Motor neuron (in vitro differentiated cells): Measurements from ENCODE around the gene RNU6-7. TPM values are rescaled to one million over a fixed set of nuclear protein-coding genes. Genes with fewer than 3 reads are reported as not detected.

ENCODE experiments used
- ATAC-seq, 8 experiments: fragments of 200-7000 bp; cut with Tn5 transposase; replicated peaks in 6 of 8; 2 replicates each; pipeline ENCODE4 v1.8.0; 2021; ENCODE audit warnings: mild to moderate bottlenecking in 8 of 8, moderate library complexity in 8 of 8
- H3K27ac ChIP-seq, 2 donors: fragments of 250-450 bp; sonication (Bioruptor Pico); 2 replicates each; pipeline ENCODE4 v1.9.0; 2021; ENCODE audit warnings: antibody characterized with exemption in 2 of 2, mild to moderate bottlenecking in 2 of 2, moderate library complexity in 1 of 2
- H3K4me1 ChIP-seq, 2 donors: fragments of 250-450 bp; sonication (Bioruptor Pico); replicated peaks in 1 of 2; 2 replicates each; pipeline ENCODE4 v1.6.1; 2021; ENCODE audit warnings: antibody characterized with exemption in 2 of 2, mild to moderate bottlenecking in 2 of 2, moderate library complexity in 1 of 2
- H3K4me3 ChIP-seq, 5 donors: fragments of 250-450 bp; sonication (Bioruptor Pico); 2 replicates each; pipeline ENCODE4 v1.9.0; 2021; ENCODE audit warnings: antibody characterized with exemption in 5 of 5, mild to moderate bottlenecking in 5 of 5, moderate library complexity in 4 of 5
- WGBS, 10 experiments: fragments of 450-650 bp; shearing (Covaris generic); methylation state at CpG; one replicate each; pipeline ENCODE4 v1.0.0; 2022; 5-methylcytosine and 5-hydroxymethylcytosine counted together
- in situ Hi-C, 9 experiments: fragments of 400-800 bp; cut with MboI; loops; one replicate each; pipeline ENCODE4 v1.15.0; 2021; ENCODE audit warnings: low sequenced_read_pairs in 9 of 9, low pct_unique_long_range_greater_than_20kb in 2 of 9; ENCODE audit not compliant: unreplicated experiment in 9 of 9
- total RNA-seq, 8 experiments: library from RNA; unstranded; fragments of 300-600 nt; gene quantifications; 2 replicates each; pipeline versions ENCODE4 v1.2.3 to v1.2.4, GENCODE V29; 2022

Gene RNU6-7
- total RNA-seq, 8 experiments from 2014 or later: not detected

DNA sequence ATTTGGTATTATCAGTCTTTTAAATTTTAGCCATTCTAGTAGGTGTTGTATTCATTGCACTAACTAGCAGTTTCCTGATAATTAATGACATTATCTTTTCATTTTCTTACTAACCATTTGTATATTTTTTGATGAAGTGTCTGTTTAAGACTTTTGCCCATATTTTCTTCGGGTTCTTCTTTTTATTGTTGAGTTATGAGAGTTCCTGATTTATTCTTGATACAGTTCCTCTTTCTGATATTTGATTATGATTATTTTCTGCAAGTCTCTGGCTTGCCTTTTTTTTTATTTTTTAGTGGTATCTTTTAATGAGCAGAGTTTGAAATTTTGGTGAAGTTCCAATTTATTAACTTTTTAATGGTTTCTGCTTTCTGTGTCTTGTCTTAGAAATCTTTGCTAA is 6.2 kb upstream of the RNU6-7 start:
- Histone ChIP-seq H3K27ac (no peak overlapping the region), H3K4me3 (no peak overlapping the region), H3K4me1 (no peaks in the 10 kb centered on the region)
- WGBS, 10 experiments: 0 to 86% (median 55%) methylated on average over 1 of the region's 1 CpG; no CpG with 5 or more reads in 1 of the 10 experiments
- ATAC-seq: no peak
- in situ Hi-C loops: no loop called here

DNA sequence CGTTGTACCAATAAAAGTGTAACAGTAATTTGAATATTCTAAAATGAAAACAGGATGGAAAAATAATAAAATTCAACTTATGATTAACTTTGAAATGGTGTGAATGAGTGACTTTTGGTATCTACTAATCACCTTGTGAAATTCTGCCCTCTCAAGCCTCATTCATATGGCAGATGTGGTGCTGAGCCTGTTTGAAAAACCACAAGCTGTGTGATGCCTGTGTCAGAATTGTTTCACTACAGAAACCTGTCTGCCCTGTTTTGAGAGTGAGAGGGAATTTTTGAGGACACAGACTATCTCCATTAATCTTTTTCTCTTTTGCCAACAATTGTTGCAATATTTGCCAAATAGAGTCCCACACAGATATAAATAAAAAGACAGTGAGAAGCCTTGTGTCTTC is 3.9 kb upstream of the RNU6-7 start:
- no peak overlapping the region for H3K4me3 ChIP-seq
- no peaks in the 10 kb centered on the region for H3K4me1 ChIP-seq
- H3K27ac ChIP-seq: no peak overlapping the region
- no peak for ATAC-seq
- in situ Hi-C loops: no loop called here
- 0 to 86% (median 32%) methylated on average over 1 of the region's 1 CpG; no CpG with 5 or more reads in 2 of the 10 experiments for WGBS, 10 experiments

DNA sequence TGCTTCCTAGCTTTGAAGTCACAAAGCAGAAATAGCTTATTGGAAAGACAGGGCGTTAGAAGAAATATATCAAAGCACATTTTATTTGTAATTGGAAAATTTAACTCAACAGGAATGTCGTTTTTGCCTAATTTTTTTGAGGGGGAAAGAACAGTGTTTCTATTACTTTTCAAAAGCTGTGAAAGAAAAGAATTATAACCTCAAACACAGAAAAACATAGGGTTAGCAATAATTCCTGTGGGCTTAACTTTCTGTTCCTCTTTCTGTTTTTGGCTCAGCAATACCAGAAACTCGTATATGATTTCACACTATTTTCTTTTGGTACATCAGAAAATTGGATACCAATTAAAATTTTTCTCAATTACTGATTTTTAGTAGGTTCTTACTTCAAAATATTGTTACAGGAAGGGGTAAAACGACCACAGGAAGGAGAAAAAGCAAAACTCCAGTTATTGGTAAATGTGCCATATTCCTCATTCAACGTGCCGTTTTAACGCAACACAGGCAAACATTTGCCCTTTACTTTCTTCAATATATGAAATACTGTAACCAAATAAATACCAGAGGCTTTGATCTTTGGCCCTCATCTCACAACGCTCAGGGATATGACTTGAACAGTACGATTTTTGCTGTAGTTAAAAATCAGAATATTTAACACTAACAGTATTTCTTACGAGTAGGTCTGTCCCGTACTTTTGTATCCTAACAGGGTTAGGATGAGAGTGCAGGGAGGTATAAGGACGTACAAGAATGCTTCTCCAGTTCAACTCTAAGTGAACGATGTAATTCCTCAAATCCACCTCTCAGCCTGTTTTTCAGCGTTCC is 1.3 kb upstream of the RNU6-7 start:
- Histone ChIP-seq H3K4me3 (peak overlapping the region; percentile 55 to 81 (median 59)), H3K27ac (no peak overlapping the region), H3K4me1 (no peaks in the 10 kb centered on the region)
- in situ Hi-C loops: no loop called here
- ATAC-seq: no peak
- 3 to 59% (median 18%) methylated on average over 3 to 13 of the region's 14 CpGs for WGBS, 10 experiments

DNA sequence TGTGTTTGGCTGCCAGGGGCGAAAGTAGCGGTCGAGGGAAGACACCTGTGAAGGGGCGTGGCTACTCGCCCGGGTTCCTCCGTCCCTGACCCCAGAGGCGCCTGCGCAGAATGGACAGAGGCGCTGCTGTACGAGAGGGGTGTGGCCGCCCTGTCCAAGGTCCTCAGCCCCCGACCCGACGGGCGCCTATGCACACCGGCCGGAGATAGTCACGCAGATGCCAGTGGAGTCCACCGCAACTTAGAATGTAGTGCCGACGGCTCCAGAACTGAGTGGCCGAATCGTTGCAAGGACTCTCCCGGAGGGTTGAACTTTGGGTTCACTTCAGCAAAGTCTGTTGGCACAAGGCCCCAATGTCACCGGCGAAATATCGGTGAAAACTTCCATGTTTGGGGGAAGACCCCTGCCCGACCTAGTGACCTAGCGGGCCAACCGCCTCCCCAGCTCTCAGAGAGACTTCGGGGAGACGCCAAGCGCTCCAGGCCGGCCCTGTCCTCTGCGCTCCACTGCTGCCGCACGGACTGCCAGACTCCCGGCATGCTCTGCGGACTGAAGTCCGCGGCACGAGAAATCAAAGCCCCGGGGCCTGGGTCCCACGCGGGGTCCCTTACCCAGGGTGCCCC is 541 bp upstream of the RNU6-7 start:
- Histone ChIP-seq H3K27ac (peak overlapping the region; percentile 98), H3K4me1 (no peaks in the 10 kb centered on the region), H3K4me3 (peak overlapping the region; percentile 55 to 81 (median 59))
- in situ Hi-C loops: no loop called here
- 0 to 4% (median 0%) methylated on average over 2 to 25 of the region's 46 CpGs; no CpG with 5 or more reads in 4 of the 10 experiments for WGBS, 10 experiments
- peak; percentile 61 to 84 (median 82) for ATAC-seq

DNA sequence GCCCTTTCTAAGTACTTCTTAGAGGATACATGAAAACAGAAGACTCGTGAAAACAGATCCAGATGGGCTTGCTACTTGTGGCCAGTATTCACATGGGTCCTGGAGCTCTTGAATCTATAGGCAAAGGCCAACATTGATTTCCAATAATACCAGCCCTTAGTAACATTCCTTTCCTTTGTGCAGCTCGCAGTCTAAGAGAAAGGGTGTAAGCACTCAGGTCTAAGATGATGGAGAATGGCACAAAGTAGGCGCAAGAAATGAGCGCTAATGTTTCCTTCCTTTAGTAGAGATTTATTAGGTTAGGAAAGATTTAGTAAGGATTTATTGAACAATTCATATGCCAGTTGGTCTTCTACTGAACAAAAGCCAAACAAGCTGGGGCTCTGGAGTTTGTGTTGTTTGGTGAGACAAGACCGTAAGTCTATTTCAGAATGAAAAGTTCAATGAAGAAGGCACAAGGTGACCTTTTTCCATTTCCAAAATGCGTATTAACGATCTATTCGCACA is 699 bp downstream of the RNU6-7 start:
- H3K27ac ChIP-seq: peak overlapping the region; percentile 98
- no peaks in the 10 kb centered on the region for H3K4me1 ChIP-seq
- 0 to 40% (median 2%) methylated on average over 1 to 8 of the region's 8 CpGs for WGBS, 10 experiments
- H3K4me3 ChIP-seq: peak overlapping the region; percentile 55 to 81 (median 59)
- ATAC-seq: no peak
- in situ Hi-C loops: no loop called here

DNA sequence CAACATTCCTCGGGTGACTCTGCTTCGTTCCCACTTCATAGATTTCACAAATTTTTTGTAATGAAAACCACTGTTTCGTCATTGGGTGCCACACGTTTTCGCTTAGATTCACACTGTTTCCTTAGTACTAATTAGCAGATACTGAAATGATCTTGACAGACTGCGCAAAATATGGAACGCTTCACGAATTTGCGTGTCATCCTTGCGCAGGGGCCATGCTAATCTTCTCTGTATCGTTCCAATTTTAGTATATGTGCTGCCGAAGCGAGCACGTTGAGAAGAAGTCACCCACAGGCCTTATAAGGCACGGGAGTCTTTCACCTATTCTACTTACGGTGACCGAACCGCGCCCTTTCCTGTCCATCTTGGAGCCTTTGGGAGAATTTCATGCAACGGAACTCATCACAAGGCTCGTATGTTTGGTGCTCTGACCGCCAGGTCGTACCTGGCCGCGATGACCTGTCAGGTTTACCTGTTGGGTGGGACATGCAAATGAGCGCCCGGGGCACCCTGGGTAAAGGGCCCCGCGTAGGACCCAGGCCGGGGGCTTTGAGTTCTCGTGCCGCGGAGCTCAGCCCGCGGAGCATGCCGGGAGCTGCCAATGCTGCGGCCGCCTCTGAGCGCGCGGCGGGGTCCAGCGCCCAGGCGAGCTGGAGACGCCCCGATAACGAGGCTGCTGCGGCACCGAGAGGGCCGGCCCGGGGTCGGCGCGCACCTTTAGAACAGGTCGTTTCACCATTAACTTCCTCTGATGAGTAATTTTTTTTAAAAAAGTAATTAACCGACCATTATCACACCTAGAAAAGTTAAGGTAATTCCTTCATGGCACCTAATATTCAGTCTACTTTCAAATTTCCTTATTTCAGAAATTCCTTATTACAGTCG is 1.4 kb downstream of the RNU6-7 start, which contains the start of gene RNU6-8:
Gene RNU6-8, minus strand, starts transcription at position 272 of the 885 bp plus-strand sequence.
- WGBS, 10 experiments: 0 to 11% (median 0%) methylated on average over 1 to 40 of the region's 57 CpGs
- Histone ChIP-seq H3K4me1 (no peaks in the 10 kb centered on the region), H3K27ac (peak within 1 kb of the TSS; percentile 98), H3K4me3 (peak within 1 kb of the TSS; percentile 55 to 81 (median 59))
- ATAC-seq: peak; percentile 61 to 89 (median 79)
- in situ Hi-C loops: no loop called here

DNA sequence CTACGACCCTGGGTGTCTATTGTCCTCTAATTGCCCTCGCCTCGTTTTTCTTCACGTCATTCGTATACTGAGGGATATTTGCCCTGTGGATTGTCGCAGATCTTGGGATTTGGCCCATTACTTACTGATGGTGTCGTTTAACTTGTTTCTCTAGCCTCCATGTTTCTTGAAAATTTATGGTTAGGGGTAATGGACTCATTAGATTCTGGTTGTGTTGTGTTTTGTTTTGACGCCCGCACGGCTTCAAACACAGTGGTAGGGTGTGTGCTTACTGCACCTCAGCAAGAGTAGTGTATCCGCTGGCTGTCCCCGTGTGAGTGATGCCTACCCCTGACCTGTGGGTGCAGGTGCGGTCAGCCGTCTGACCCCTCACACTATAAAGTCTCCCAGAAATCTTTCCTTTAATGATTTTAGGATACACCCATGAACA is 2.1 kb downstream of the RNU6-7 start:
- peak in 1 of 8 experiments; percentile 2 for ATAC-seq
- H3K4me1 ChIP-seq: no peaks in the 10 kb centered on the region
- no peak overlapping the region for H3K27ac ChIP-seq
- WGBS, 10 experiments: 0 to 23% (median 8%) methylated on average over 1 to 14 of the region's 14 CpGs
- in situ Hi-C loops: no loop called here
- peak overlapping the region; percentile 55 to 81 (median 59) for H3K4me3 ChIP-seq

DNA sequence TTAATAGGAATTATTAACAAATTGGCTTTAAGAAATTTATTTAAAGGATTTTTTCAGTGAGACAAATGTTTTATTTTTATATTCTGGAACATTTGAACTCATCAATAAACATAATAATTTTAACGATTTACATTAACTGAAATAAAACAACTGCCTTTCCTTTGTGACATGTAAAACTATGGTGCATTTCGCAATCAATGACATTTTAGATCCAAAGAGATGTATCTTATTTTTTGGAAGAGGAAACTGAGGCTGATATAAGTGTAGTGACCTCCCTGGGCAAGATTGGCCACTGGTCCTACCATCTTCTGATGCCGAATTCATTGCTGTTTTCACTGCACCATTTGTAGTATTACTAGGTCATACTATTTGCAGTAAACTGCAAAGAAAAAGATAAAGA is 3.7 kb downstream of the RNU6-7 start:
- WGBS, 10 experiments: 75 to 100% (median 96%) methylated on average over 1 to 3 of the region's 3 CpGs; no CpG with 5 or more reads in 1 of the 10 experiments
- in situ Hi-C loops: no loop called here
- H3K4me1 ChIP-seq: no peaks in the 10 kb centered on the region
- no peak overlapping the region for H3K4me3 ChIP-seq
- ATAC-seq: no peak
- no peak overlapping the region for H3K27ac ChIP-seq

DNA sequence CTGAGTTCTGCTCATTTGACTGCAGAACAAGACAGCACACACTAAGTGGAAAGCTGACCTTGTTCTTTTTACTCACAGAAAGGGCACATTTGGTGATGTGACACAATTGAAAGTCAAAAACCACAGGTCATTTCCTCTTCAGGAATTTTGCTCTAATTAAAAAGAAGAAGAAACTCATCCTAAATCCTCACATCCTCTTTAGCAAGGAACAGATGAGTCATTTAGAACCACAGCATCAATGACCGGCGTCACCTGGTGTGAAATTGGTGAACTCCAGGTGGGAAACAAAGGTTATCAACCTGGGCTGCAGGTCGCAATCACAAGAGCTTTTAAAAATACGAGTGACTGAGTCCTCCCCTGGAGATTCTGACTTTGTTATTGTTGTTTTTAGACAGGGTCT is 4.1 kb downstream of the RNU6-7 start:
- Histone ChIP-seq H3K27ac (no peak overlapping the region), H3K4me3 (no peak overlapping the region), H3K4me1 (no peaks in the 10 kb centered on the region)
- in situ Hi-C loops: no loop called here
- no peak for ATAC-seq
- 53 to 88% (median 80%) methylated on average over 2 to 4 of the region's 4 CpGs; no CpG with 5 or more reads in 5 of the 10 experiments for WGBS, 10 experiments

DNA sequence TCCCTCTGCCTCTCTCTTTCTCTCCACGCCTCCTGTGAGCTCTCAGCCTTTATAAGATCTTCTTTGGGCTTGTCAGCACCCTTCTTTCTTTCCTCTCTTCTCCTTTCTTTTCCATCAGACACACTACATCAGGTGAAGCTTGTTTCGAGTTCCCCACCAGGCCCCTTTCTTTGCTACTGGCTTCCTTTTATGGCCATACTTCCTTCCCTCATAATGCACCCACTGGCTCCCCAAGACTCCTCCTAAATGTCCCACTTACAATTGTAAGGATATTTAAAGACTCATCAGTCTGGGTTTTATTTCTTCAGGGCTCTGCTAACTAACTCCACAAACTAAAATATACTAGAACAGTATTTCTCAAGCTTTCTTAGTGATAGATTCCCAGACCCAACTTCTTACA is 4.7 kb downstream of the RNU6-7 start:
- WGBS, 10 experiments: 17 to 77% (median 48%) methylated on average over 1 to 2 of the region's 2 CpGs; no CpG with 5 or more reads in 3 of the 10 experiments
- no peaks in the 10 kb centered on the region for H3K4me1 ChIP-seq
- ATAC-seq: no peak
- in situ Hi-C loops: no loop called here
- no peak overlapping the region for H3K27ac ChIP-seq
- no peak overlapping the region for H3K4me3 ChIP-seq

DNA sequence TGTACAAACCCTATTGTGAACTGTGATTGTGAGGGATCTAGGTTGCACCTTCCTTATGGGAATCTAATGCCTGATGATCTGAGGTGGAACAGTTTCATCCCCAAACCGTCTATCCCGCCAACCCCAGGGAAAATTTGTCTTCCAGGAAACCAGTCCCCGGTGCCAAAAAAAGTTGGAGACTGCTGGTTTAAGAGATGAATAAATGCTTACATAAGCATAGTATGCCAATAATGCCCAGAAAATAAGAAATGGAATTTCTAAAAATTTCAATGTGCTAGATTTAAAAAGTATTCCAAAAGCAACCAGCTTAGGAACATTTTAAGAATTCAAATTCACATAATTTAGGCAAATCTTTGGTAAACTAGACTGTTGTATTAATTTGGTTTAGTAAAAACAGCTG is 6.6 kb downstream of the RNU6-7 start:
- WGBS, 10 experiments: 0 to 100% (median 59%) methylated on average over 1 to 3 of the region's 3 CpGs; no CpG with 5 or more reads in 3 of the 10 experiments
- ATAC-seq: peak in 1 of 8 experiments; percentile 57
- H3K4me3 ChIP-seq: no peak overlapping the region
- in situ Hi-C loops: no loop called here
- H3K4me1 ChIP-seq: no peaks in the 10 kb centered on the region
- no peak overlapping the region for H3K27ac ChIP-seq

DNA sequence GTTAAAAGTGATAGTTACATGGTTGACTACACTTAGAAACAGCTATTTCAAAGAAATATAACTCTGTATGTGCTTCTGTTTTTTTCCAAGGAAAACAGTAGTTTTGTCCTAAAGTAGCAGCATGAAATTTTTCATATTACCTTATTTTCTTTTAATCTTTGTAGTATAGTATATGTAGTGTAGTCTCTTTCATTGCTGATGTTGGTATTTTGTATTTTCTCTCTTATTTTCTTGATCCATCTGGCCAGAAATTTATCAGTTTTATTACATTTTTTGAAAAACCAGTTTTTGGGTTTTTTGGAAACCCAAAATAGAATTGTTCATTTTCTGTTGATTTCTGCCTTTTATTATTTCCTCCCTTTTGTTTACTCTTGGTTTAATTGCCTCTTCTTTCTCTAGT is 7.6 kb downstream of the RNU6-7 start:
- Histone ChIP-seq H3K27ac (no peak overlapping the region), H3K4me3 (no peak overlapping the region), H3K4me1 (no peaks in the 10 kb centered on the region)
- in situ Hi-C loops: no loop called here
- ATAC-seq: no peak

DNA sequence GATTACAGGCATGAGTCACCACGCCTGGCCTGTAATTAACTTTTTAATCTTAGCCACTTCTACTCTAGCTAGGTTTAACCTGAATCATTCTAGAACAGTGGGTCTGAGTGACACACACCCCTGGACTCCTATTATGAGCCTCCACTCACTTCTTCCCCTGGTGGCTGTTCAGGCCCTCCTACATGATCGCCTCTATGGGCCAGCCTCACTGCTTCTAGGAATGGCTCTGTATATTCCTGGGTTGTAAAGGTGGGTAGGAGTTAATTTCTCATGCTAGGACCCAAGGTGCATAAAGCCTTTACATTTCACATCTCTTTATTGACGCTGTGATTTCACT is 9.2 kb downstream of the RNU6-7 start:
- in situ Hi-C loops: no loop called here
- Histone ChIP-seq H3K27ac (no peak overlapping the region), H3K4me3 (no peak overlapping the region), H3K4me1 (no peaks in the 10 kb centered on the region)
- WGBS, 10 experiments: 0 to 100% (median 96%) methylated on average over 1 to 2 of the region's 3 CpGs; no CpG with 5 or more reads in 4 of the 10 experiments
- no peak for ATAC-seq
